ENCODE results near the gene MAN1A2.
"Not testable (repeated sequence)": the region's sequence is repeated elsewhere in the genome, so short reads cannot be mapped to it uniquely, and the experiment has no call there.

Gene MAN1A2

DNA sequence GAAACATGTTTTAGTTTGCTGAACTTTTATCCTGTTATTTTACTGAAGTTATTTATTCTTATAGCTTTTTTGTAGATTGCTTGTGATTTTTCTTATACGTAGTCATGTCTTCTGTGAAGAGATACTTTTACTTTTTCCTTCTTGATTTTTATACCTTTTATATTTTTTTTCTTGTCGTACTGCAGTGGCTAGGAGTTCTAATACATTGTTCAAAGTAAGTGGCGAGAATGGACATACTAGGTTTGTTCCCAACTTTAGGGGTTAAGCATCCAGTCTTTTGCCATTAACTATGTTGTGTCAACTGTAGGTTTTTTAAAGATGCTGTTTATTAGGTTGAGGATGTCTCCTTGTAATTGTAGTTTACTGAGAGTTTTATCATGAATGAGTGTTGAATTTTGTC lies 36.3 kb downstream of the MAN1A2 start:
- DNase-seq = no peak
- H3K4me1 Mint-ChIP-seq = peaks cover 5% of the 10 kb centered on the region
- H3K27ac Mint-ChIP-seq = no peak overlapping the region
- H3K9me3 Mint-ChIP-seq = peaks cover 14% of the 10 kb centered on the region
- CTCF ChIA-PET = no interaction called here
- no peak overlapping the region for H3K4me3 Mint-ChIP-seq
- H3K36me3 Mint-ChIP-seq = peaks cover 40% of the 10 kb centered on the region
- H3K27me3 Mint-ChIP-seq = no peaks in the 10 kb centered on the region

DNA sequence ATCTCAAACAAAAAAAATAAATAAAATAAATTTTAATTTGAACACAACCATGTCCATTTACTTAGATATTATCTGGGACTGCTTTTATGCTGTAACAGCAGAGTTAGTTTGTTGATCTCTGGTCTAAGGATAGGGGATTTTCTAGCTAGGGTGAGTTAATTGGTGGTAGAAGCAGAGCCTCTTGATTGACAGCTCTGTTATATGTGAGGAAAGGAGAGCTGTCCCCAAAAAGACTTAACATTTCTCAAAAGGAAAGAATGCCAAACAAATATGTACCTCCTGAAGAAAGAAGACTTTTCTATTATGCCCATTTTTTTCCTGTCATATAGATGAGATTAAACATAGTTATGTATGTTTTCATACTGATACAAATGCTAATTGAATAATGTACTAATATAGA lies 37.8 kb downstream of the MAN1A2 start:
- H3K36me3 Mint-ChIP-seq = peaks cover 44% of the 10 kb centered on the region
- H3K4me1 Mint-ChIP-seq = peaks cover 5% of the 10 kb centered on the region
- no peak for DNase-seq
- H3K27ac Mint-ChIP-seq = no peak overlapping the region
- H3K9me3 Mint-ChIP-seq = peaks cover 14% of the 10 kb centered on the region
- H3K27me3 Mint-ChIP-seq = no peaks in the 10 kb centered on the region
- CTCF ChIA-PET = no interaction called here
- no peak overlapping the region for H3K4me3 Mint-ChIP-seq

DNA sequence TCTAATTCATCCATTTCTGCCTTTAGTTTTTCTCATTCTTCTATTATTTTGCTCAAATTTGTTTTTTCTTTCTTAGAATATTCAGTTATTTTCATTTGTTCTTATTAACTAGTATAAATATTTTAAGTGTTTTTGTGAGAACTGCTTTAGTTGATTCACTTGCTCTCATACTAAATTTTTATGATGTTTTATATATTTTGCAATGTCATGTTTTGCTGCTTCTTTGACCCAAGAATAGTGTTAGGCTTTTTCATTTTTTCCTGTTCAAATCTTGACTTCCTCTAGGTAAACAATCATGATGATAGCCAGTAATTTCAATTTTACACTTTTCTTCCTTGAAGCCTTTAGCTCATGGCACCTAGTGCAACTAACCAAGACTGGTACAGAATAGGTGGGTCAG lies 45.2 kb downstream of the MAN1A2 start:
- no peaks in the 10 kb centered on the region for H3K4me1 Mint-ChIP-seq
- CTCF ChIA-PET = no interaction called here
- DNase-seq = no peak

DNA sequence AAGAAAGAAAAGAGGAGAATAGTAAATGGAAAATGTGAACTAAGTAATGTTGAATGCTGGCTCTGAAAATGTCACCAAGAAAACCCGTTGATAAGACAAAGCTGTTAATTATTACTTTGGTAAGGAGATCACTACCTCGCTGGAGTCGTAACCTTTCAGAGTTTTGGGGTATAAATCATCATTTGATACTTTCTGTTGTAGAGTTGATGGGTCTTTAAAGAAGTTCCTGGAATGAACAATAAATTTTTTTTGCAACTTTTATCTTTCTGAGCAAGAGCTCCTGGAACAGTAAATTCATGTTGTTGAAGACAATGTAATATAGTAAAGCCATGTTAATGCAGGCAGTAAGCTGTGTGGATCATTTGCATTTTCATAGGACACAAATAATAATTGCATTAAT lies 46.2 kb downstream of the MAN1A2 start:
- Mint-ChIP-seq H3K4me3 (no peak overlapping the region), H3K36me3 (peaks cover 48% of the 10 kb centered on the region), H3K27me3 (no peaks in the 10 kb centered on the region), H3K9me3 (no peaks in the 10 kb centered on the region), H3K27ac (no peak overlapping the region), H3K4me1 (no peaks in the 10 kb centered on the region)
- DNase-seq = no peak
- CTCF ChIA-PET = no interaction called here

More for the DNA sequence above, 45.2 kb downstream of the MAN1A2 start:
- H3K27me3 Mint-ChIP-seq = no peaks in the 10 kb centered on the region
- peaks cover 51% of the 10 kb centered on the region for H3K36me3 Mint-ChIP-seq
- no peak overlapping the region for H3K4me3 Mint-ChIP-seq
- H3K27ac Mint-ChIP-seq = no peak overlapping the region
- H3K9me3 Mint-ChIP-seq = no peaks in the 10 kb centered on the region

DNA sequence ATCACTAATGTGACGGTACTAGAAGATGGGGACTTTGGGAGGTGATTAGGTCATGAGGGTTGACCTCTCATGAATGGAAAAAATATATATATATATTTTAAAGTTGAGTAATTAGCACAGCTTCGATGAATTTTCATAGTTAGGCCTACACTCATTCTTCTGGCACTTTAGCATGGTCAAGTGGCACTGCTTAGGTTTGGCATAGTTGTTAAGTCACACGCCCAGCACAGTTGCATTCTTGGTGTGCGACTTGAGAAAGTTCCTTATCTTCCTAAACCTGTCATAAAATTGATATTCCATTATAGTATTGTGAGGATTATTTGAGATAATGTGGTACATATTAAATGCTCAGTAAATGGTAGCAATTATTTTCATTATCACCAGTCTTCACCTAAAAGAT lies 47.7 kb downstream of the MAN1A2 start:
- Mint-ChIP-seq H3K4me3 (no peak overlapping the region), H3K4me1 (no peaks in the 10 kb centered on the region)

DNA sequence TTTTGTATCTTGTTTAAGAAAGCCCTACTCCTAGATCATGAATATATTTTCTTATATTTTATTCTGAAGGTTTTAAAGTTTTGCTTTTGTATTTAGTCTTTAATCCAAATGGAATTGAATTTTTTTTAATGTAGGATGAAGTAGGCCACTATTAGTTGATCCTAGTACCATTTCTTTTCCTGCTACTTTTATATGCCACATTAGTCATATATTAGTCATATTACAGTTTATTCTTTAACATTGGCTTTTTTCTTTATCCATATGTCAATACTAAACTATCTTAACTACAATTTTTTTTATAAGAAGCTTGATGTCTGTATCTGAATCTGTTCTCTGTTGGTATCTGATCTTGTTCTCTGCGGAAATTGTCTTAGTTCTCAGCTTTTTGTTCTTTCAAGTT lies 48.8 kb downstream of the MAN1A2 start:
- CTCF ChIA-PET = no interaction called here
- H3K9me3 Mint-ChIP-seq = no peaks in the 10 kb centered on the region
- H3K27ac Mint-ChIP-seq = no peak overlapping the region
- no peaks in the 10 kb centered on the region for H3K4me1 Mint-ChIP-seq
- no peak overlapping the region for H3K4me3 Mint-ChIP-seq
- peaks cover 49% of the 10 kb centered on the region for H3K36me3 Mint-ChIP-seq
- H3K27me3 Mint-ChIP-seq = no peaks in the 10 kb centered on the region
- DNase-seq = no peak

More for the DNA sequence above, 47.7 kb downstream of the MAN1A2 start:
- CTCF ChIA-PET = no interaction called here
- Mint-ChIP-seq H3K36me3 (peaks cover 47% of the 10 kb centered on the region), H3K9me3 (no peaks in the 10 kb centered on the region), H3K27me3 (no peaks in the 10 kb centered on the region), H3K27ac (no peak overlapping the region)
- DNase-seq = no peak

DNA sequence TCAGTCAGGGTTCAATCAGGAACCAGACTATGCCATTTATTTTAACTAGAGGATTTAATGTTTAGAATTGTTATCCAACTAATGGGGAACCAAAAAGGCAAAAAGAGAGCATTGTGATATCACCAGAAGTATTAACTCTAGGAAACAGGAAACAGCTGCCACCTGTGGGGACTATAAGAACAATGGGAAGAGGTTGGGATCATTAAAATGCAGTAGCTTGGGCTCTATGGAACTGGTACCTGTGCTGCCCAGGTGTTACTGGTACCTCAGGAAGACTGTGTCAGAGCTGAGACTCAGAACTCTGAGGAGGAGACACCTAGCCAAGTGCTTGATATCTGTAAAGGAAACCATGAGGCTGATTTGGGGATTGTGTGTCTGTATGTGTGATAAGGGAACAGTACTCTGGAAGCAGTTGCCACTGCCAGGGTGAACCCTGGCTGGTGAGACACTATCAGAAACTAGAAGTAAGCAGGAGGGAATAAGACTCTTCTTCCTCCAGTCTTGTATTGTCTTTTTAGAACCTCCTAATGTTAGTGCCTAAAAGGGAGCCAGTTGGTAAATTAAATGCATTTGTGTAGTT lies 49.4 kb downstream of the MAN1A2 start:
- no peaks in the 10 kb centered on the region for H3K27me3 Mint-ChIP-seq

DNA sequence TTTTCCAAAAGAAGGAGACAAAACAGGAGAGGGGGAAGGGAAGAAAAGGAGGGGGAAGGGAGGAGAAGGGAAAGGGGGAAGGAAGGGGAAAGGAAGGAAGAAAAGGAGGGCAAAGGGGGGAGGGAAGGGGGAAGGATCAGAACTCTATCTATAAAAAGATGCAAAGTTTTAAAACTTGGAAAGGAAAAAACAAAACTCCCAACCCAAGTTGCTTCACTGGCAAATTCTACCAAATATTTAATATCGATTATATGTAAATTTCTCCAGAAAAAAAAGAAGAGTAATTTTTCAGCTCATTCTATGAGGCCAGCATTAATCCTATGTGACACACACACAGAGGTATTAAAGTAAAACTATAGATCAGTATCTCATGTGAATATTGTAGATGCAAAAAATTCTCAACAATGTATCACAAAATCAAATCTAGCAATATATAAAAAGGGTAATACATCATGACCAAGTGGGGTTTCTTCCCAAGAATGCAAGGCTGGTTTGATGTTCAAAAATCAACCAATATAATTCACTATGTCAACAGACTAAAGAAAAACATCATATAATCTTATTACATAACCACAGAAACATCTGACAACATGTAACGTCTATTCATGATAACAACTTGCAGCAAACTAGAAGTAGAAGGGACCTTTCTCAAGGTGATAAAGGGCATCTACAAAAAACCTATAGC lies 57.9 kb downstream of the MAN1A2 start:
- Mint-ChIP-seq H3K4me3 (no peak overlapping the region), H3K36me3 (peaks cover 30% of the 10 kb centered on the region), H3K4me1 (no peaks in the 10 kb centered on the region), H3K27ac (no peak overlapping the region), H3K9me3 (peaks cover 24% of the 10 kb centered on the region), H3K27me3 (no peaks in the 10 kb centered on the region)
- CTCF ChIA-PET = no interaction called here
- DNase-seq = no peak

More for the DNA sequence above, 49.4 kb downstream of the MAN1A2 start:
- H3K36me3 Mint-ChIP-seq = peaks cover 49% of the 10 kb centered on the region
- CTCF ChIA-PET = no interaction called here
- H3K9me3 Mint-ChIP-seq = no peaks in the 10 kb centered on the region
- no peak overlapping the region for H3K4me3 Mint-ChIP-seq
- no peak for DNase-seq
- no peak overlapping the region for H3K27ac Mint-ChIP-seq
- H3K4me1 Mint-ChIP-seq = no peaks in the 10 kb centered on the region

DNA sequence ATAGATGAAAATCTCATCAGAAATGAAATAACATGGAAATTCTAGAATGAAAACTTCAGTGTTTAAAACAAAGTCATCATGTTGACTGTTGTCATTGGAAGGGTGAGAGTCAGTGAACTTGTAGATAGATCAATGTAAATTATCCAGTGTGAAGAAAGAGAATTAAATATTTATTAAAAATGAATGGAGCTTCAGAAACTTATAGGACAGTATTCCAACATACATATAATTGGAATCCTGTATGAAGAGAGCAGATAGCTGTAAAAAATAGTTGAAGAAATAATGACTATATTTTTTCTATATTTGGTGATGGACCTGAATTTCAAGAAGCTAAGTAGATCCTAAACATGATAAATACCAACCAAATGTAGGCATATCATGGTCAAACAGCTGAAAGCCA lies 60.0 kb downstream of the MAN1A2 start:
- Mint-ChIP-seq H3K27me3 (no peaks in the 10 kb centered on the region), H3K27ac (no peak overlapping the region), H3K36me3 (peaks cover 23% of the 10 kb centered on the region), H3K9me3 (peaks cover 24% of the 10 kb centered on the region), H3K4me1 (no peaks in the 10 kb centered on the region), H3K4me3 (no peak overlapping the region)
- DNase-seq = no peak
- CTCF ChIA-PET = no interaction called here

DNA sequence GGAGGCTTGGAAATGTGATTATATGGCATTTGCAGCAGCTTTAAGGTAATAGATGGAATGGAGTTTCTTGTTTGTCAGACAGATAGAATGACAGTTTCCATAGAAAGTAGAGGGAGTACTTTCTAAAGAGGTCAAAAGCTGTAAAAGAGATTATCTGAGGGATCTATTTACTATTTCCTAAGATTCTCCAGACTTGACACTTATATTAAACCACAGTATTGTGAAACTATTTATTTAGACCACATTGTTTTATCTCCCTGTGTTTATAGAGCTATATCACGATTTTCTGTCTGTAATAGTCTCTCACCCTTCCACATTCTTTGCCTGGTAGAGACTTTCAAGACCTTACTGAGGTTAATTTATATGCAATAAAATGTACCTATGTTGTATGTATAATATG lies 66.7 kb downstream of the MAN1A2 start:
- CTCF ChIA-PET = no interaction called here
- no peaks in the 10 kb centered on the region for H3K9me3 Mint-ChIP-seq
- no peak overlapping the region for H3K4me3 Mint-ChIP-seq
- H3K27me3 Mint-ChIP-seq = no peaks in the 10 kb centered on the region
- H3K36me3 Mint-ChIP-seq = no peaks in the 10 kb centered on the region
- H3K27ac Mint-ChIP-seq = no peak overlapping the region
- no peaks in the 10 kb centered on the region for H3K4me1 Mint-ChIP-seq
- DNase-seq = no peak

DNA sequence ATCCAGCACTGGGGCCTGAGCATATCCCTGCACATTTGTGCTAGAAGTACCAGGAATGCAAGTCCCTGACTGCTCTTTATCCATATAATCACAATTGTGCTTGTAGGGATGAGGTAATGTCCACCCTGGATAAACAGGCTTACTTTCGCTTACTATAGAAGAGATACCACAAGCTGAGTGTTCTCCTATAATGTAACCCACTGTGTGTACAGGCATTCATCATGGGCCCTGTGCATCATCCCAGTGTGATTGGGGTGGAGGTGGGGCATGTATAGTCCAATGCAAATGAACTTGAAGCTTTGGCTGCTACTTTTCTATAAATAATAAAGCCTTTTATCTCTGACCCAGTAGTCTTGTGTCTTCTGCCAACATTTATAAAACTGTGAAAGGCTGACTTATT lies 69.3 kb downstream of the MAN1A2 start:
- Mint-ChIP-seq H3K9me3 (no peaks in the 10 kb centered on the region), H3K27ac (no peak overlapping the region), H3K36me3 (no peaks in the 10 kb centered on the region), H3K27me3 (no peaks in the 10 kb centered on the region), H3K4me1 (no peaks in the 10 kb centered on the region), H3K4me3 (no peak overlapping the region)
- DNase-seq = no peak
- CTCF ChIA-PET = no interaction called here

DNA sequence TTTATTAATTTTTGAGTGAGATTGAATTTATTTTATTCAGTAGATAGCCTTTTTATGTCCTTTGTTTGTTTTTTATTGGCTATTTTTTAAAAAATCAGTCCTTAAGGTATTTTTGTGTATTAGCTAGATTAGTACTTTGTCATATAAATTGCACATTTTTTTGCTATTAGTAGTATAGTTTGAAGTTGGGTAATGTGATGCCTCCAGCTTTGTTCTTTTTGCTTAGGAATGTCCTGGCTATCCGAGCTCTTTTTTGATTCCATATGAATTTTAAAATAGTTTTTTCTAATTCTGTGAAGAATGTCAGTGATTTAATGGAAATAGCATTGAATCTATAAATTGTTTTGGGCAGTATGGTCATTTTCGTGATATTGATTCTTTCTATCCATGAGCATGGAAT lies 80.4 kb downstream of the MAN1A2 start:
- Mint-ChIP-seq H3K4me1 (no peaks in the 10 kb centered on the region), H3K4me3 (no peak overlapping the region), H3K27ac (no peak overlapping the region), H3K27me3 (no peaks in the 10 kb centered on the region), H3K9me3 (peaks cover 23% of the 10 kb centered on the region), H3K36me3 (peaks cover 46% of the 10 kb centered on the region)
- CTCF ChIA-PET = no interaction called here
- DNase-seq = no peak

DNA sequence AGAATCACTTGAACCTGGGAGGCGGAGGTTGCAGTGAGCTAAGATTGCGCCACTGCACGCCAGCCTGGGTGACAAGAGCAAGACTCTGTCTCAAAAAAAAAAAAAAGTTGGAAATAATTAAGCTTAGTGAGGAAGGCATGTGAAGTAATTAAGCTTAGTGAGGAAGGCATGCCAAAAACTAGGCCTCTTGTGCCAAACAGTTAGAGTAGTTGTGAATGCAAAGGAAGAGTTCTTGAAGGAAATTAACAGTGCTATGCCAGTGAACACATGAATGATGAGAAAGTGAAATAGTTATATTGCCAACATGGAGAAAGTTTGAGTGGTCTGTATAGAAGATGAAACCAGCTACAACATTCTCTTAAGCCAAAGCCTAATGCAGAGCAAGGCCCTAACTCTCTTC lies 85.0 kb downstream of the MAN1A2 start:
- DNase-seq = no peak
- Mint-ChIP-seq H3K27me3 (no peaks in the 10 kb centered on the region), H3K4me3 (no peak overlapping the region), H3K9me3 (peaks cover 17% of the 10 kb centered on the region), H3K4me1 (no peaks in the 10 kb centered on the region), H3K27ac (no peak overlapping the region), H3K36me3 (peaks cover 49% of the 10 kb centered on the region)
- CTCF ChIA-PET = no interaction called here

DNA sequence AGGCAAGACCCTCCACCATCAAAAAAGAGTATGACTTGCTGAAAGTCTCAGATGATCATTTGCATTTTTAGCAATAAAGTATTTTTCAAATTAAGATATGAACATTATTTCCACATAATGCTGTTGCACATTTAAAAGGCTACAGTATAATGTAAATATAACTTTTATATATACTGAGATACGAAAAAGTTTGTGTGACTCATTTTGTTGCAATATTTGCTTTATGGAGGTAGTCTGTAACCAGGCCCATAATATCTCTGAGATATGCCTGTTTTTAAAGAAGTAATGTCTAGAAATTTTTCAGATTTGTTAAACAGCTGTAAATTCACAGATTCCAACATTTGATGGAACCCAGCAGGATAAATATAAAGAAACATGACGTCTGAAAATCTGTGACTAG lies 86.7 kb downstream of the MAN1A2 start:
- H3K4me3 Mint-ChIP-seq = no peak overlapping the region
- H3K9me3 Mint-ChIP-seq = peaks cover 17% of the 10 kb centered on the region
- H3K27me3 Mint-ChIP-seq = no peaks in the 10 kb centered on the region
- peaks cover 42% of the 10 kb centered on the region for H3K36me3 Mint-ChIP-seq
- CTCF ChIA-PET = no interaction called here
- H3K4me1 Mint-ChIP-seq = no peaks in the 10 kb centered on the region
- H3K27ac Mint-ChIP-seq = no peak overlapping the region
- no peak for DNase-seq

DNA sequence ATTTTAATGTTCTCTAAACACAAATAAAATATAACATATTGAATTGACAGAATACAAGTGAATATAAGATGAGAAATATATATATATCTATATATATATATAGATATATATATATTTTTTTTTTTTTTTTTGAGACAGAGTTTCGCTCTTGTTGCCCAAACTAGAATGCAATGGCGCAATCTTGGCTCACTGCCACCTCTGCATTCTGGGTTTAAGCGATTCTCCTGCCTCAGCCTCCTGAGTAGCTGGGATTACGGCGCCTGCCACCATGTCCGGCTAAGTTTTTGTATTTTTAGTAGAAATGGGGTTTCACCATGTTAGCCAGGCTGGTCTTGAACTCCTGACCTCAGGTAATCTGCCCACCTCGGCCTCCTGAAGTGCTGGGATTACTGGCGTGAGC lies 91.2 kb downstream of the MAN1A2 start:
- H3K9me3 Mint-ChIP-seq, CTCF ChIA-PET: not testable (repeated sequence)

More for the DNA sequence above, 91.2 kb downstream of the MAN1A2 start:
- H3K4me1 Mint-ChIP-seq, H3K27me3 Mint-ChIP-seq, H3K27ac Mint-ChIP-seq, DNase-seq, H3K4me3 Mint-ChIP-seq: not testable (repeated sequence)
- H3K36me3 Mint-ChIP-seq = peaks cover 10% of the 10 kb centered on the region
